RWPE2 (cell line): ENCODE results near the gene PFN2.
"Not testable (repeated sequence)": the region's sequence is repeated elsewhere in the genome, so short reads cannot be mapped to it uniquely, and the experiment has no call there.

ENCODE experiments used
- ATAC-seq: fragments of 200-7000 bp; cut with Tn5 transposase; 3 replicates; pipeline ENCODE4 v1.9.1; 2021; ENCODE audit warnings: low read depth
- DNase-seq: peaks from one replicate; pipeline ENCODE4 v3.0.0-alpha.2; 2020; ENCODE audit warnings: low spot score
- H3K27ac ChIP-seq: fragments of 450-650 bp; 2 replicates; pipeline ENCODE4 v1.5.1; 2017; ENCODE audit warnings: mild to moderate bottlenecking; ENCODE audit not compliant: poor library complexity, severe bottlenecking
- H3K27me3 ChIP-seq: fragments of 250-450 bp; sonication (Bioruptor Pico); 2 replicates; pipeline ENCODE4 v1.5.1; 2021; ENCODE audit warnings: mild to moderate bottlenecking, moderate library complexity; ENCODE audit not compliant: insufficient read depth, poor library complexity, severe bottlenecking
- H3K36me3 ChIP-seq: fragments of 250-450 bp; sonication (Bioruptor Pico); 2 replicates; pipeline ENCODE4 v1.5.1; 2020; ENCODE audit warnings: low read depth, mild to moderate bottlenecking, moderate library complexity
- H3K4me1 ChIP-seq: fragments of 250-450 bp; sonication (Bioruptor Pico); 2 replicates; pipeline ENCODE4 v1.5.1; 2021; ENCODE audit warnings: mild to moderate bottlenecking, moderate library complexity; ENCODE audit not compliant: insufficient read depth, poor library complexity, severe bottlenecking
- H3K4me3 ChIP-seq: fragments of 250-450 bp; sonication (Bioruptor Pico); 2 replicates; pipeline ENCODE4 v1.5.1; 2021; ENCODE audit warnings: mild to moderate bottlenecking, moderate library complexity; ENCODE audit not compliant: severe bottlenecking
- H3K9me3 ChIP-seq: fragments of 250-450 bp; sonication (Bioruptor Pico); 2 replicates; pipeline ENCODE4 v1.5.1; 2021; ENCODE audit warnings: mild to moderate bottlenecking, moderate library complexity; ENCODE audit not compliant: severe bottlenecking
- CTCF ChIP-seq: fragments of 450-650 bp; IDR thresholded peaks from one replicate; pipeline ENCODE4 v1.5.1; 2017; ENCODE audit warnings: mild to moderate bottlenecking, moderate library complexity; ENCODE audit not compliant: poor library complexity, severe bottlenecking

The PFN2 gene

DNA sequence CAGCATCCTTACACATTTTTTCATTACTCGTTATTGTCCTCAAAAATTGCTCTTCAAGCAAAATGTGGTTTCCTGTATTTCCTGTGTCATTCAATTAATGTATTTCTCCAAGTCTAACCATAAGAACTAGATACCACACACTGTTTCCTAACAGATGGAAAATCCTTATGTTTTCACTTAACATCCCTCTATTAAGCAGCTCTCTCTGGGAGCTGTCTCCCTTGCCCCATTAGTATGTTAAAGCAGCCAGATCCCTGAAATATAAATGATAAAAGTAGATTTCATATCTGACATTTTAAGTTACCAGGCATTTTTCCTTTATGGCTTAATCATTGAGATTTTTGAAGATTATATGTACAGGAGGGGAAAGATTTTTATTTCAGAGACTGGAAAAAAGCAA is 15.9 kb downstream of the PFN2 start:
- Histone ChIP-seq H3K36me3 (peaks cover 56% of the 10 kb centered on the region), H3K9me3 (no peaks in the 10 kb centered on the region), H3K27me3 (no peaks in the 10 kb centered on the region), H3K4me3 (no peak overlapping the region), H3K4me1 (peaks cover 10% of the 10 kb centered on the region), H3K27ac (no peak overlapping the region)
- ATAC-seq (no peak), DNase-seq (no peak)
- TF ChIP-seq CTCF, result no peak

GRCh38 chr3:149949181-149949580 is 21.5 kb downstream of the PFN2 start:
- no peak for TF ChIP-seq CTCF
- peaks cover 22% of the 10 kb centered on the region for H3K36me3 ChIP-seq
- no peaks in the 10 kb centered on the region for H3K4me1 ChIP-seq
- DNase-seq, result no peak
- H3K4me3 ChIP-seq, result no peak overlapping the region
- no peaks in the 10 kb centered on the region for H3K27me3 ChIP-seq
- H3K27ac ChIP-seq, result no peak overlapping the region
- ATAC-seq, result no peak
- no peaks in the 10 kb centered on the region for H3K9me3 ChIP-seq

DNA sequence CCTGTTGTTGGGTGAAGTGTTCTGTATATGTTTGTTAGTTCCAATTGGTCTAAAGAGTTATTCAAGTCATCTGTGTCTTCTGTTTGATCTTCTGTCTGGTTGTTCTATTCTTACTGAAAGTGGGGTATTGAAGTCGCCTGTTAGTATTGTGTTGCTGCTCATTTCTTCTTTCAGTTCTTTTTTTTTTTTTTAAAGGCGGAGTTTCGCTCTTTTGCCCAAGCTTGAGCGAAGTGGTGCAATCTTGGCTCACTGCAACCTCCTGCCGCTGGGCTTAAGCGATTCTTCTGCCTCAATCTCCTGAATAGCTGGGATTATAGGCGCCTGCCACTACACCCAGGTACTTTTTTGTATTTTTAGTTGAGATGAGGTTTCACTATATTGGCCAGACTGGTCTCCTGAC is 23.5 kb downstream of the PFN2 start:
- H3K9me3 ChIP-seq, result peaks cover 3% of the 10 kb centered on the region

GRCh38 chr3:149943966-149944365 is 26.7 kb downstream of the PFN2 start:
- not testable (repeated sequence) for DNase-seq, H3K4me3 ChIP-seq, H3K36me3 ChIP-seq, H3K27me3 ChIP-seq, H3K9me3 ChIP-seq, H3K4me1 ChIP-seq, ATAC-seq, H3K27ac ChIP-seq

More for the DNA sequence above, 23.5 kb downstream of the PFN2 start:
- no peak for DNase-seq
- H3K4me1 ChIP-seq, result no peaks in the 10 kb centered on the region
- H3K36me3 ChIP-seq, result peaks cover 9% of the 10 kb centered on the region
- H3K27me3 ChIP-seq, result no peaks in the 10 kb centered on the region
- no peak overlapping the region for H3K27ac ChIP-seq
- no peak for ATAC-seq
- TF ChIP-seq CTCF, result no peak
- H3K4me3 ChIP-seq, result no peak overlapping the region

DNA sequence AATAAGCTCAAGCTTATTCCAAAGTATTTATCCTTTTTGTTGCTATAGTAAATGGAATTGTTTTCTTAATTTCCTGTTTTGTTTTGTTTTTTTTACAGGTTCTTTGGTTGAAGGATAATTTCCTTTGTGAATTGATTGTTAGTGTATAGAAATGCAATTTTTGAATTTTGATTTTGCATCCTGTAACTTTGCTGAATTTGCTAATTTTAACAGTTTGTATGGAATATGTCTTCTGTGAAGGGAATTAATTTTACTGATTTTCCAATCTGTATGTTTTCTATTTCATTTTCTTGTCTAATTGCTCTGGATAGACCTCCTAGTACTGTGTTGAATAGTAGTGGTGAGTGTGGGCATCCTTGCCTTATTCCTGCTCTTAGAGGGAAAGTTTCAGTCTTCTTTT is 28.3 kb downstream of the PFN2 start:
- no peak for ATAC-seq
- Histone ChIP-seq H3K9me3 (peaks cover 3% of the 10 kb centered on the region), H3K4me1 (no peaks in the 10 kb centered on the region), H3K27me3 (no peaks in the 10 kb centered on the region), H3K4me3 (no peak overlapping the region), H3K36me3 (0 out of 2 replicates have a peak, but pooled peaks cover 7% of the 10 kb centered on the region), H3K27ac (no peak overlapping the region)
- DNase-seq, result no peak
- no peak for TF ChIP-seq CTCF
